Measurements from ENCODE around the gene MAP4K1.

- TF ChIP-seq CTCF (IDR thresholded peaks at IDR 0.05; ENCODE audit: insufficient read depth, low read length): peak; percentile 7
- TF ChIP-seq POLR2AphosphoS5 (IDR thresholded peaks at IDR 0.05; ENCODE audit: low read depth): no peak
- no peak for TF ChIP-seq GABPA (IDR thresholded peaks at IDR 0.05; ENCODE audit: low read depth)
- peak; percentile 59; the same call in 1 of the 2 replicates for TF ChIP-seq SPI1 (IDR thresholded peaks at IDR 0.05; ENCODE audit: borderline replicate concordance, low read depth)
Measured at GRCh38 chr19:38544569-38545315, 73.0 kb downstream of the MAP4K1 start.
